SK-N-SH (cell line): Measurements from ENCODE around the gene NOXA1. TPM values are rescaled to one million over a fixed set of nuclear protein-coding genes. Genes with fewer than 3 reads are reported as not detected.

Experiments used
- CTCF ChIA-PET: fragments of 300-600, 350-600 bp; formaldehyde crosslinking; extraction: SDS; loops from one replicate; lab custom pipeline; 2021; lab: Yijun Ruan, JAX
- POLR2A ChIA-PET: fragments of 350-600 bp; sonication (Branson Sonifier 250); formaldehyde crosslinking; extraction: SDS; loops from one replicate; lab custom pipeline; 2020; ENCODE audit warnings: antibody characterized with exemption, inconsistent platforms; lab: Yijun Ruan, JAX
- DNase-seq: peaks from one replicate; pipeline ENCODE4 v3.0.0; 2012
- H2AFZ ChIP-seq: fragments of 200-600 bp; sonication (generic); 2 replicates; pipeline ENCODE4 v1.8.1; 2016; ENCODE audit warnings: antibody characterized with exemption, mild to moderate bottlenecking, low read depth
- H3F3A ChIP-seq: fragments of 200-600 bp; sonication (generic); replicated peaks from 2 replicates; pipeline ENCODE3; 2016; ENCODE audit warnings: antibody characterized with exemption, mild to moderate bottlenecking; ENCODE audit not compliant: insufficient read depth
- H3K27ac ChIP-seq, 2 experiments: fragments of 200-500 bp in 1 of 2; fragments of 200-600 bp in 1 of 2; sonication (Bioruptor generic) in 1 of 2; sonication (generic), shearing (Covaris generic) in 1 of 2; 2 replicates each; pipeline versions ENCODE4 v1.5.1 to v1.6.1; 2014 to 2016; ENCODE audit warnings: low read depth in 2 of 2, inconsistent platforms in 1 of 2, low read length in 1 of 2, mild to moderate bottlenecking in 1 of 2, mixed read lengths in 1 of 2
- H3K27me3 ChIP-seq: fragments of 200-600 bp; sonication (generic), shearing (Covaris generic); 2 replicates; pipeline ENCODE4 v1.6.1; 2016; ENCODE audit warnings: mixed run types; ENCODE audit not compliant: insufficient read depth
- H3K36me3 ChIP-seq, 2 experiments: fragments of 200-500 bp in 1 of 2; fragments of 200-600 bp in 1 of 2; sonication (Bioruptor generic) in 1 of 2; sonication (generic) in 1 of 2; replicated peaks in 1 of 2; 2 replicates each; pipeline versions ENCODE3 to v1.5.1; 2014 to 2016; ENCODE audit warnings: low read length in 1 of 2, mild to moderate bottlenecking in 1 of 2; ENCODE audit not compliant: insufficient read depth in 2 of 2, control insufficient read depth in 1 of 2
- H3K4me1 ChIP-seq, 2 experiments: fragments of 200-500 bp in 1 of 2; fragments of 200-600 bp in 1 of 2; sonication (Bioruptor generic) in 1 of 2; sonication (generic), shearing (Covaris generic) in 1 of 2; 2 replicates each; pipeline versions ENCODE4 v1.5.1 to v1.6.1; 2014 to 2016; ENCODE audit warnings: low read depth in 1 of 2, low read length in 1 of 2, mixed run types in 1 of 2; ENCODE audit not compliant: insufficient read depth in 2 of 2, control insufficient read depth in 1 of 2
- H3K4me2 ChIP-seq: fragments of 200-600 bp; sonication (generic), shearing (Covaris generic); 2 replicates; pipeline ENCODE4 v1.6.1; 2017; ENCODE audit warnings: mixed run types
- H3K4me3 ChIP-seq, 2 experiments: fragments of 200-500 bp in 1 of 2; fragments of 200-600 bp in 1 of 2; sonication (Bioruptor generic) in 1 of 2; sonication (generic), shearing (Covaris generic) in 1 of 2; 2 replicates each; pipeline versions ENCODE4 v1.5.1 to v1.8.1; 2014 to 2016; ENCODE audit warnings: low read depth in 2 of 2, inconsistent platforms in 1 of 2, low read length in 1 of 2, mild to moderate bottlenecking in 1 of 2, mixed read lengths in 1 of 2, moderate library complexity in 1 of 2
- H3K79me2 ChIP-seq: fragments of 200-600 bp; sonication (generic); 2 replicates; pipeline ENCODE4 v1.8.1; 2017; ENCODE audit warnings: mild to moderate bottlenecking; ENCODE audit not compliant: insufficient read depth
- H3K9ac ChIP-seq: fragments of 200-600 bp; sonication (generic); 2 replicates; pipeline ENCODE4 v1.6.1; 2017; ENCODE audit warnings: mixed run types
- H3K9me2 ChIP-seq: fragments of 200-600 bp; sonication (generic); 2 replicates; pipeline ENCODE4 v1.6.1; 2017; ENCODE audit warnings: mixed run types
- H3K9me3 ChIP-seq: fragments of 200-600 bp; sonication (generic); 2 replicates; pipeline ENCODE4 v1.6.1; 2017; ENCODE audit warnings: mixed run types, mild to moderate bottlenecking, moderate library complexity
- H4K20me1 ChIP-seq: fragments of 200-600 bp; sonication (generic); 2 replicates; pipeline ENCODE4 v1.6.1; 2017; ENCODE audit warnings: mild to moderate bottlenecking, mixed run types; ENCODE audit not compliant: insufficient read depth
- ELF1 ChIP-seq: IDR thresholded peaks from 2 replicates; pipeline ENCODE4 v1.4.0; 2012
- FOXM1 ChIP-seq: IDR thresholded peaks from 2 replicates; pipeline ENCODE4 v1.4.0; 2012; ENCODE audit warnings: low read depth, mild to moderate bottlenecking
- JUND ChIP-seq: IDR thresholded peaks from 2 replicates; pipeline ENCODE4 v1.4.0; 2012
- MEF2A ChIP-seq: IDR thresholded peaks from 2 replicates; pipeline ENCODE4 v1.4.0; 2012; ENCODE audit warnings: low read depth, borderline replicate concordance
- MXI1 ChIP-seq: IDR thresholded peaks from 2 replicates; pipeline ENCODE4 v1.6.1; 2012; ENCODE audit warnings: mild to moderate bottlenecking, low read depth, low read length, improper control_type of control experiment
- NFIC ChIP-seq: IDR thresholded peaks from 2 replicates; pipeline ENCODE4 v1.4.0; 2012; ENCODE audit warnings: borderline replicate concordance
- POLR2AphosphoS5 ChIP-seq: IDR thresholded peaks from 2 replicates; pipeline ENCODE4 v1.6.1; 2012; ENCODE audit warnings: low read depth, low read length
- RCOR1 ChIP-seq: fragments of 150-350 bp; IDR thresholded peaks from 2 replicates; pipeline ENCODE4 v1.6.1; 2017; ENCODE audit warnings: antibody characterized with exemption, low read length
- RFX5 ChIP-seq: IDR thresholded peaks from 2 replicates; pipeline ENCODE4 v1.6.1; 2012; ENCODE audit warnings: mild to moderate bottlenecking, improper control_type of control experiment, low read length
- RXRA ChIP-seq: IDR thresholded peaks from 2 replicates; pipeline ENCODE4 v1.4.0; 2012; ENCODE audit warnings: low read depth, mild to moderate bottlenecking, borderline replicate concordance
- TAF1 ChIP-seq: IDR thresholded peaks from 2 replicates; pipeline ENCODE4 v1.6.1; 2012; ENCODE audit warnings: low read depth, mild to moderate bottlenecking, low read length, moderate library complexity, borderline replicate concordance
- WGBS: methylation state at CpG from one replicate; pipeline ENCODE4 v1.1.6; 2017; ENCODE audit warnings: low lambda C conversion rate; 5-methylcytosine and 5-hydroxymethylcytosine counted together
- polyA plus RNA-seq, 3 experiments: library from polyadenylated mRNA; depleted of rRNA; stranded (reverse); fragments of >200 nt; gene quantifications; 2 replicates each; pipeline ENCODE4 v1.2.3, GENCODE V29; 2012
- TF ChIP-seq, protein P1 (sequence below): IDR thresholded peaks from 2 replicates; pipeline ENCODE4 v1.4.0; 2012; ENCODE audit warnings: low read depth, borderline replicate concordance
- TF ChIP-seq, protein P2 (sequence below): IDR thresholded peaks from 2 replicates; pipeline ENCODE4; 2012
- TF ChIP-seq, protein P3 (sequence below): fragments of 150-350 bp; IDR thresholded peaks from 2 replicates; pipeline ENCODE4 v1.6.1; 2016; ENCODE audit warnings: mild to moderate bottlenecking, low read depth, low read length

Gene NOXA1
- polyA plus RNA-seq, 1 of the 3 experiments (the other 2 are of a cell fraction) = 0.39 TPM

DNA sequence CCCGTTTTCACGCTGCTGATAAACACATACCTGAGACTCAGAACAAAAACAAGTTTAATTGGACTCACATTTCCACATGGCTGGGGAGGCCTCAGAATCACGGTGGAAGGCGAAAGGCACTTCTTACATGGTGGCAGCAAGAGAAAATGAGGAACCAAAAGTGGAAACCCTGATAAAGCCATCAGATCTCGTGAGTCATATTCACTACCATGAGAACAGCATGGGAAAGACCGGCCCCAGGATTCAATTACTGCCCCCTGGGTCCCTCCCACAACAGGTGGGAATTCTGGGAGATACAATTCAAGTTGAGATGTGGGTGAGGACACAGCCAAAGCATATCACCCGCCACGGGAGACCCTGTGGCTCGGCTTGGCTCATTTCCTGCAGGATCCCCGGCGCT is 20.4 kb upstream of the NOXA1 start:
- H3K27ac ChIP-seq = no peak overlapping the region
- no peak overlapping the region for H2AFZ ChIP-seq
- CTCF ChIA-PET = interaction anchor here (1.4 to 1.9 kb wide), 2 partner anchors 21 to 116 kb away, joined by 5 to 6 read pairs; partner anchors contain the start of genes EXD3 and NOXA1

DNA sequence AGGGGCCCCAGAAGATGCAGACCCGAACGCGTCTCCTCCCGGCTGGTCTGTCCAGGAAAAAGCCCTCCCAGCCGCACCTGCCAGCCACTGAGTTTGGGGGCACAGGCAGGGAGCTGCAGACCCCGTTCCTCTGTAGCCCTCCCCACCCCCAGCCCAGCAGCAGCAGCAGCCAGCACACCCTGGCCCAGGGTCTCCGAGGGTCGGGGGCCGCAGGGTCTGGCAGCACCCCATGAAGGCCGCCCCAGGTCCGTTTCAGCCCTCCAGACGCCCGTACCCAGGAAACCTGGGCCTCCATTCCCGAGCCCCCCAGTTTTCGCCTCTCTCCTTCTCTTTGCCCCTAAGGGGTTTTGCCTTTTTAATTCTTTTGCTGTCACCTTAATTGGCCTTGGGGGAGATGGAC is 19.9 kb upstream of the NOXA1 start:
- Histone ChIP-seq H2AFZ (no peak overlapping the region), H3K4me3 (no peak overlapping the region)
- POLR2A ChIA-PET = no interaction called here

More for the DNA sequence above, 20.4 kb upstream of the NOXA1 start:
- H3K4me3 ChIP-seq = no peak overlapping the region
- no peaks in the 10 kb centered on the region for H3K9me3 ChIP-seq
- no peak for DNase-seq
- TF ChIP-seq JUND (no peak), TAF1 (no peak), MEF2A (no peak), POLR2AphosphoS5 (no peak), RCOR1 (no peak), RFX5 (no peak), NFIC (no peak), RXRA (no peak), MXI1 (no peak)
- TF ChIP-seq, protein P1, sequence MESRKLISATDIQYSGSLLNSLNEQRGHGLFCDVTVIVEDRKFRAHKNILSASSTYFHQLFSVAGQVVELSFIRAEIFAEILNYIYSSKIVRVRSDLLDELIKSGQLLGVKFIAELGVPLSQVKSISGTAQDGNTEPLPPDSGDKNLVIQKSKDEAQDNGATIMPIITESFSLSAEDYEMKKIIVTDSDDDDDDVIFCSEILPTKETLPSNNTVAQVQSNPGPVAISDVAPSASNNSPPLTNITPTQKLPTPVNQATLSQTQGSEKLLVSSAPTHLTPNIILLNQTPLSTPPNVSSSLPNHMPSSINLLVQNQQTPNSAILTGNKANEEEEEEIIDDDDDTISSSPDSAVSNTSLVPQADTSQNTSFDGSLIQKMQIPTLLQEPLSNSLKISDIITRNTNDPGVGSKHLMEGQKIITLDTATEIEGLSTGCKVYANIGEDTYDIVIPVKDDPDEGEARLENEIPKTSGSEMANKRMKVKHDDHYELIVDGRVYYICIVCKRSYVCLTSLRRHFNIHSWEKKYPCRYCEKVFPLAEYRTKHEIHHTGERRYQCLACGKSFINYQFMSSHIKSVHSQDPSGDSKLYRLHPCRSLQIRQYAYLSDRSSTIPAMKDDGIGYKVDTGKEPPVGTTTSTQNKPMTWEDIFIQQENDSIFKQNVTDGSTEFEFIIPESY = no peak
- TF ChIP-seq, protein P2, sequence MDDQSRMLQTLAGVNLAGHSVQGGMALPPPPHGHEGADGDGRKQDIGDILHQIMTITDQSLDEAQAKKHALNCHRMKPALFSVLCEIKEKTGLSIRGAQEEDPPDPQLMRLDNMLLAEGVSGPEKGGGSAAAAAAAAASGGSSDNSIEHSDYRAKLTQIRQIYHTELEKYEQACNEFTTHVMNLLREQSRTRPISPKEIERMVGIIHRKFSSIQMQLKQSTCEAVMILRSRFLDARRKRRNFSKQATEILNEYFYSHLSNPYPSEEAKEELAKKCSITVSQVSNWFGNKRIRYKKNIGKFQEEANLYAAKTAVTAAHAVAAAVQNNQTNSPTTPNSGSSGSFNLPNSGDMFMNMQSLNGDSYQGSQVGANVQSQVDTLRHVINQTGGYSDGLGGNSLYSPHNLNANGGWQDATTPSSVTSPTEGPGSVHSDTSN = no peak
- TF ChIP-seq, all 33 proteins: peak for 0
- Histone ChIP-seq H3K36me3 (no peaks in the 10 kb centered on the region), H3K4me1 (peaks cover 6 to 7% of the 10 kb centered on the region in 2 experiments; a peak in 2 of 4 replicates), H3K9ac (no peak overlapping the region), H3F3A (no peaks in the 10 kb centered on the region), H3K27me3 (no peaks in the 10 kb centered on the region), H4K20me1 (no peaks in the 10 kb centered on the region), H3K4me2 (no peak overlapping the region), H3K79me2 (no peaks in the 10 kb centered on the region), H3K9me2 (no peaks in the 10 kb centered on the region)
- WGBS = 90% methylated on average over 11 of the region's 11 CpGs
- POLR2A ChIA-PET = no interaction called here

More for the DNA sequence above, 19.9 kb upstream of the NOXA1 start:
- 93% methylated on average over 8 of the region's 15 CpGs for whole genome bisulfite sequencing
- Histone ChIP-seq H3K27ac (no peak overlapping the region), H3K79me2 (no peaks in the 10 kb centered on the region), H3K4me2 (no peak overlapping the region), H3K9ac (no peak overlapping the region), H3K4me1 (peaks cover 6 to 7% of the 10 kb centered on the region in 2 experiments; a peak in 2 of 4 replicates), H3K27me3 (no peaks in the 10 kb centered on the region), H3K9me3 (no peaks in the 10 kb centered on the region), H3K36me3 (no peaks in the 10 kb centered on the region), H4K20me1 (no peaks in the 10 kb centered on the region), H3F3A (no peaks in the 10 kb centered on the region), H3K9me2 (no peaks in the 10 kb centered on the region)
- CTCF ChIA-PET = interaction anchor here (1.4 to 1.7 kb wide), 2 partner anchors 20 to 101 kb away, joined by 5 to 9 read pairs; partner anchors contain the start of genes EXD3, NOXA1 and NRARP
- no peak for DNase-seq
- TF ChIP-seq ELF1 = no peak
- no peak for TF ChIP-seq FOXM1
- TF ChIP-seq, protein P3, sequence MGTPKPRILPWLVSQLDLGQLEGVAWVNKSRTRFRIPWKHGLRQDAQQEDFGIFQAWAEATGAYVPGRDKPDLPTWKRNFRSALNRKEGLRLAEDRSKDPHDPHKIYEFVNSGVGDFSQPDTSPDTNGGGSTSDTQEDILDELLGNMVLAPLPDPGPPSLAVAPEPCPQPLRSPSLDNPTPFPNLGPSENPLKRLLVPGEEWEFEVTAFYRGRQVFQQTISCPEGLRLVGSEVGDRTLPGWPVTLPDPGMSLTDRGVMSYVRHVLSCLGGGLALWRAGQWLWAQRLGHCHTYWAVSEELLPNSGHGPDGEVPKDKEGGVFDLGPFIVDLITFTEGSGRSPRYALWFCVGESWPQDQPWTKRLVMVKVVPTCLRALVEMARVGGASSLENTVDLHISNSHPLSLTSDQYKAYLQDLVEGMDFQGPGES = no peak
- TF ChIP-seq RCOR1 = no peak
